NCI-H69 (cell line): Measurements from ENCODE around the gene COX10.
"Not testable (repeated sequence)": the region's sequence is repeated elsewhere in the genome, so short reads cannot be mapped to it uniquely, and the experiment has no call there.

ENCODE experiments used
- DNase-seq: peaks from one replicate; lab custom pipeline; 2025; lab: John Stamatoyannopoulos, UW

Gene COX10

GRCh38 chr17:14205380-14205779, 136.1 kb downstream of the COX10 start:
- no peak for DNase-seq

GRCh38 chr17:14205992-14206461, 136.7 kb downstream of the COX10 start:
- no peak for DNase-seq

GRCh38 chr17:14206891-14207290, 137.6 kb downstream of the COX10 start:
- no peak for DNase-seq

- DNase-seq = no peak
These were observed 138.5 kb downstream of the COX10 start for GRCh38 chr17:14207791-14208190.

GRCh38 chr17:14209215-14209614, 139.9 kb downstream of the COX10 start:
- DNase-seq = no peak

GRCh38 chr17:14211246-14211645, 141.9 kb downstream of the COX10 start:
- DNase-seq = no peak

GRCh38 chr17:14211801-14212200, 142.5 kb downstream of the COX10 start:
- no peak for DNase-seq

- DNase-seq = no peak
These were observed 143.1 kb downstream of the COX10 start for GRCh38 chr17:14212401-14212800.

GRCh38 chr17:14214271-14214670, 145.0 kb downstream of the COX10 start:
- no peak for DNase-seq

- peak; percentile 12 for DNase-seq
These were observed 153.3 kb downstream of the COX10 start for GRCh38 chr17:14222611-14223010.

GRCh38 chr17:14225254-14225980, 156.1 kb downstream of the COX10 start:
- no peak for DNase-seq

GRCh38 chr17:14227052-14227451, 157.7 kb downstream of the COX10 start:
- no peak for DNase-seq

- DNase-seq = no peak
These were observed 159.6 kb downstream of the COX10 start for GRCh38 chr17:14228903-14229302.

GRCh38 chr17:14231187-14231586, 161.9 kb downstream of the COX10 start:
- DNase-seq = not testable (repeated sequence)

GRCh38 chr17:14235047-14235446, 165.7 kb downstream of the COX10 start:
- not testable (repeated sequence) for DNase-seq

- DNase-seq = not testable (repeated sequence)
These were observed 166.7 kb downstream of the COX10 start for GRCh38 chr17:14236032-14236431.

- not testable (repeated sequence) for DNase-seq
These were observed 167.5 kb downstream of the COX10 start, which contains the start of gene CDRT15 for GRCh38 chr17:14236762-14237161. CDRT15 (minus strand) TSS chr17:14236862; CDS start chr17:14236833, 29 bp downstream.

- DNase-seq = not testable (repeated sequence)
These were observed 170.0 kb downstream of the COX10 start for GRCh38 chr17:14239271-14239670.

GRCh38 chr17:14245002-14245401, 175.7 kb downstream of the COX10 start:
- no peak for DNase-seq

GRCh38 chr17:14245629-14246028, 176.3 kb downstream of the COX10 start:
- DNase-seq = no peak
